ENCODE measurements around the gene KRT7.
"Not testable (repeated sequence)": the region's sequence is repeated elsewhere in the genome, so short reads cannot be mapped to it uniquely, and the experiment has no call there.

DNA sequence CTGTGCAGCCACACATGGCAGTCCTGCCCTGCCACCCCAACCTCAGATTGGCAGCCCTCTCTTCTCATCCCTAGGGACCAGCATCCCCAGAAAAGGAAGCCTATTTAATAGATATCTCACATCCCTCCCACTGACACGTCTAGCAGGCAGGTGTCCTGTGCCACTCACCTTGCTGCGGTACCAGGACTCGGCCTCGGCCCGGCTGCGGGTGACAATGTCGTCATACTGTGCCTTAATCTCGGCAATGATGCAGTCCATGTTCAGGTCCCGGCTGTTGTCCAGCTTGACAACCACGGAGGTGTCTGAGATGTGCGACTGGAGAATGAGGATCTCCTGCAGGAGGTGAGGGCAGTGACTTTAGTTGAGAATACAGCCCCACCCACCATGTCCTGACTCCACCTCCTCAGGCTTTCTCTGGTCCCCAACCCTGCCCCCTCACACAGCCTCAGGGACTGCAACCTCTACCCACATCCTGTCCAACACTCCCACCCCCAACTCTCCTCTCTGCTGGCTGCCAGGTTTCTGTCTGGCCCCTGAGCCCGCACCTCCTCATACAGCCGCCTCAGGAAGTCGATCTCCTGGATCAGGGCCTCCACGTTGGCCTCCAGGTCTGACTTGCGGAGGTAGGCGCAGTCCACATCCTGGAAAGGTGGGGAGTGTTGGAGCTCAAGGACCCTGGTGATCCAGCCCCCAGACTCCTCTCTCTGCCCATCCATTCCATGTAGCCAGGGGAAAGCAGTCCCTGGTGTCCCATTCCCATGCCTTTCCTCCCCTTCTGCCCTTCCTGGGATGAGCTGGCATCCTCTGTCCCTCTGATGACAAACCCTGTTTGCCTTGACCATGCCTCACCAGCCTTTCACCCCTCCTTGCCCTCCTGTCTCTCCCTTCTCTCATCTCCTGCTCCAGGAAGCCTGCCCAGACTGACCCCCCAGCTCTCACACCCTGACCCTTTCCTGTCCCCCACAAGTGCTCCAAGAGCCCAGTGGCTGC lies 55.1 kb downstream of the KRT7 start:
- TF ChIP-seq POLR2AphosphoS5 (IDR thresholded peaks at IDR 0.05; ENCODE audit: borderline replicate concordance, low read depth, low read length); FOXP2 (optimal IDR thresholded peaks at IDR 0.05; ENCODE audit: control extremely low read depth, extremely low read length, insufficient read depth): not testable (repeated sequence)
